Heart left ventricle (tissue), 13 donors: ENCODE measurements around the gene CALML6.

Experiments used
- POLR2A ChIP-seq, 2 donors: fragments of 450-650 bp; IDR thresholded peaks; one replicate each; pipeline ENCODE4 v1.6.1; 2017; ENCODE audit warnings: antibody characterized with exemption in 2 of 2, mild to moderate bottlenecking in 2 of 2, moderate library complexity in 2 of 2
- TF ChIP-seq, protein P1 (sequence below), 12 donors: fragments of 200-600 bp; sonication (generic) in 4 of 12; IDR thresholded peaks; one replicate each; pipeline versions ENCODE4 v1.5.0 to v1.8.0; 2018 to 2022; ENCODE audit warnings: antibody characterized with exemption in 12 of 12, mild to moderate bottlenecking in 5 of 12
- donor health status: ischemic (EF 13 %, LVEDD 7.1; RV severe dilation, severe dysfunction).
- donor health status: DM: no; HTN: yes; CAD: no.
- donor health status: DM: no; HTN: no; CAD: no.
- donor health status: ischemic (EF 25% LVEDD 6.9; RV normal size, moderate dysfunction).
- donor health status: ischemic (EF 25% LVEDD 5.7; RV mildly dilated, moderate dysfunction).
- donor health status: ischemic (EF 35%, LVEDD 5.7; RV mildly dilated, moderate dysfunction).
- donor health status: nonischemic (EF 11% LVEDD 7.7; RV severe dilation, severe dysfunction).
- donor health status: DM: yes; HTN: yes; CAD: no.
- donor health status: PGD.
- donor health status: ischemic (EF 29% LVEDD 5.4; RV normal size, mild dysfunction).
- donor health status: nonischemic (EF 23%, LVEDD 6.1; RV moderate dilation, normal function).

DNA sequence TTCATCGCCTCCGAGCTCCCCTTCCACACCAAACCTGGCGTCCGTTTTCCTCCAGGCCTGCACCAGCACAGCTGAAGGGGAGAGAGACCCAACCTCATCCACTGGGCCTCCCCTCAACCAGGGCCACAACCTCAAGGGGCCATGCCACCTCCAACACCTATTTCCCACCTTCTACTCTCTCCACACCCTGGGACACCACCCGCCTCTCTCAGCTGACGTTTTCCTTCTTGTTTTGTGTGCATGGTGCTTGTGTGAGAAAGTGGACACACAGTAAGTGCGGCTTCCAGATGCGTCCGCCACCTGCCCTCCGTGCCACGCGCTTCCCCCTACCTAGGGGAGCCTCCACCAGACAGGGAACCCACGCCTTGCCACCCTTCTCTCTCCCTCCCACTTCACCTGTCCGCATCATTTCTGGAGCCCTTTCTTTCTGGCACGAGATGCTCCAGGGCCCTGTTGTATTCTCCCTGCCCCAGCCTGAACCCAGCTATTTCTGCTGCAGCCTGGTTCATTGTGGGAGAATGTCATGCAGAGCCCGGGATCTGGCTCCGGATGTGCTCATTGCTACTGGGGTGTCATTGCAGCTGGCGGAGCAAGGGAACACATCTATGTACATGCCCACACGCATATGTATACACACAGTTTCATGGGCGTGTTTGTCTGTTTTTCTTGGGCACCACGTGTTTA is 22.8 kb upstream of the CALML6 start:
- TF ChIP-seq, protein P1, sequence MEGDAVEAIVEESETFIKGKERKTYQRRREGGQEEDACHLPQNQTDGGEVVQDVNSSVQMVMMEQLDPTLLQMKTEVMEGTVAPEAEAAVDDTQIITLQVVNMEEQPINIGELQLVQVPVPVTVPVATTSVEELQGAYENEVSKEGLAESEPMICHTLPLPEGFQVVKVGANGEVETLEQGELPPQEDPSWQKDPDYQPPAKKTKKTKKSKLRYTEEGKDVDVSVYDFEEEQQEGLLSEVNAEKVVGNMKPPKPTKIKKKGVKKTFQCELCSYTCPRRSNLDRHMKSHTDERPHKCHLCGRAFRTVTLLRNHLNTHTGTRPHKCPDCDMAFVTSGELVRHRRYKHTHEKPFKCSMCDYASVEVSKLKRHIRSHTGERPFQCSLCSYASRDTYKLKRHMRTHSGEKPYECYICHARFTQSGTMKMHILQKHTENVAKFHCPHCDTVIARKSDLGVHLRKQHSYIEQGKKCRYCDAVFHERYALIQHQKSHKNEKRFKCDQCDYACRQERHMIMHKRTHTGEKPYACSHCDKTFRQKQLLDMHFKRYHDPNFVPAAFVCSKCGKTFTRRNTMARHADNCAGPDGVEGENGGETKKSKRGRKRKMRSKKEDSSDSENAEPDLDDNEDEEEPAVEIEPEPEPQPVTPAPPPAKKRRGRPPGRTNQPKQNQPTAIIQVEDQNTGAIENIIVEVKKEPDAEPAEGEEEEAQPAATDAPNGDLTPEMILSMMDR (IDR thresholded peaks at IDR 0.05): no peak
- TF ChIP-seq POLR2A (IDR thresholded peaks at IDR 0.05): no peak
